Measurements from ENCODE around the gene SHROOM3. TPM values are rescaled to one million over a fixed set of nuclear protein-coding genes. Genes with fewer than 3 reads are reported as not detected.
"Not testable (repeated sequence)": the region's sequence is repeated elsewhere in the genome, so short reads cannot be mapped to it uniquely, and the experiment has no call there.

SHROOM3 gene
- total RNA-seq, 1 donor from 2014 or later: 320 TPM

DNA sequence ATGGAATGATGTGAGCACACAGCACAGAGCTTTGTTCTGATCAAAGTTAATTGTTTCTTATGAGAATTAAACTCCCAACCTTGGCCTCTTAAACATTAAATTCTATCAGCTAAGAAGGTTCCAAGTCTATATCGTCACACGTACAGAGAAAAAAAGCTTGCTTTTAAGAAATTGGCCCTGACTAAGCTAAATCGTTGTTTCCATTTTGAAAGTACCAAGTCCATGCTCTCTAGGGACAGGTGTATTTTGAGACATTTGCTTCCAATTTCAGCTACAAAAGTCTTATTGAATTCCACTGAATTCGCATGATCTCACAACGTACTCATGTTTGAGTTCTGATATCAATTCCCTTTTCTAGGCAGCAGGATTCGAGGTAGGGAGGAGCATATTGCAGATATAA, 157.4 kb downstream of the SHROOM3 start:
- no peak for DNase-seq (ENCODE audit: low spot score)

- no peak for DNase-seq (ENCODE audit: low spot score)
Observed at GRCh38 chr4:76594173-76594572, 159.1 kb downstream of the SHROOM3 start.

- DNase-seq (ENCODE audit: low spot score): no peak
Observed at GRCh38 chr4:76595435-76595834, 160.4 kb downstream of the SHROOM3 start.

- DNase-seq (ENCODE audit: low spot score): no peak
Observed at GRCh38 chr4:76596713-76597112, 161.7 kb downstream of the SHROOM3 start.

GRCh38 chr4:76597423-76597979, 162.5 kb downstream of the SHROOM3 start:
- DNase-seq (ENCODE audit: low spot score): no peak

GRCh38 chr4:76600447-76600846, 165.4 kb downstream of the SHROOM3 start:
- peak; percentile 66 for DNase-seq (ENCODE audit: low spot score)

DNA sequence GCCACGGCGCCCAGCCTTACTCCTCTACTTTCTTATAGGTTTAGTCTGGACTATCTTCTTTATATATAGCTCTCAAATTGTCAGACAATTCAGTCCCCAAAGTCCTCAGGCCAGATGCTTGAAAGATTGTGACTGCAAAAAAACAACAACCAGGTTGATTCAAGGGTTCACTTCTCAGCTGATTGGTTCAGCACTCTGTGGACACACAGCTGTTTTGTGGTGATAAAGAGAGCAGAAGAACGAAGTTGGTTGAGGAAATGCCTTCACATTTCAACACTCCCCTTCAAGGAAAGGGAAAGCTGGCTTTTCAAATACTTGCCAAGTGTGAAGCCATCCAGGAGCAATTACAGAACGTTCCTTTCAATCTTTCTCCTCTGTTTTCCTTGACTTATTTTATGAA, 166.8 kb downstream of the SHROOM3 start:
- DNase-seq (ENCODE audit: low spot score): no peak

DNA sequence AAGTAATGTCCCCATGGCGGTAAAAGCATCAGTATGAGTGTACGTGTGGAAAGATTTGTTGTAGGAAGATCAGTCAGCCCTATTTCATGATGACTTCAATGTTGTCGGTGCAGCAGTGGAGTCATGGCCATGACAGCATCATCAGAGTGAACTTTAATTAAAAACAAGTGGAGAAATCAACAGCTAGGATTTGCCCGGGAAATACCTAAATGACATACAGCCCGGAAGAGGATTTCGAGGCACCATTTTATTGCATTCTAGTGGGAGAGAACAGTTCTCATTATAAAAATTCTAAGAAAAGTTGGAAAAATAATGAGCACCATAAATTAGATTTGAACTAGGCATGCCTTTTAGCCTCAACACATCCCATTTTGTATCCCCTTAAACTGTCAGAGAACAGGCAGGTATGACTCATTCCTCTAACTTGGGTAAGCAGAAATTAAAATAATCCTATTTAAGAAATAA, 170.1 kb downstream of the SHROOM3 start:
- DNase-seq (ENCODE audit: low spot score): no peak

- no peak for DNase-seq (ENCODE audit: low spot score)
Observed at GRCh38 chr4:76606645-76607265, 171.7 kb downstream of the SHROOM3 start.

DNA sequence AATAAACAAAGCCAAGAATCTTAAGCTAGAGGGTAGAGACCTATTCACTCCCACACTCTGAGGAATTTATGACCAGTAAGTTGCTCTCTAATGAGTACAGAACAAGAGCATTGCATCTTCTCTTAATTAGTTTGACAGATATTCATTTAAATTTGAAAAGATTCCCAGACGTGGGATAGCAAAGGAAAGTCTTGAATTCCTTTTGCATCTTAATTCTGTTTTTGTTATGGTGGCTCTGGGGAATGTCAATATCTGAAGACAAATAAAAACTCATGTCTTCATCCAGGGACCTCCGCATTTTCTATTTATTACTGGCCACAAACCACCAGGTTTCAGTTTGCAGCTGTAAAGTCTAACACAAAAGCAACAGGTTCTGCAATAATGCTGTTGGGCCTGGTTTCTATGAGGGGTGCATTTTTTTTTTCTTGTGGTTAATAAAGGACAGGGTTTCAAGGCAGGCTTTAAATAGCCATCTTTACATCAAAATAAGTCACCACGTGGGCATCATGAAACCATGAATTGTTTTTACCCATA, 172.3 kb downstream of the SHROOM3 start:
- no peak for DNase-seq (ENCODE audit: low spot score)

GRCh38 chr4:76607846-76608245, 172.8 kb downstream of the SHROOM3 start:
- no peak for DNase-seq (ENCODE audit: low spot score)

DNA sequence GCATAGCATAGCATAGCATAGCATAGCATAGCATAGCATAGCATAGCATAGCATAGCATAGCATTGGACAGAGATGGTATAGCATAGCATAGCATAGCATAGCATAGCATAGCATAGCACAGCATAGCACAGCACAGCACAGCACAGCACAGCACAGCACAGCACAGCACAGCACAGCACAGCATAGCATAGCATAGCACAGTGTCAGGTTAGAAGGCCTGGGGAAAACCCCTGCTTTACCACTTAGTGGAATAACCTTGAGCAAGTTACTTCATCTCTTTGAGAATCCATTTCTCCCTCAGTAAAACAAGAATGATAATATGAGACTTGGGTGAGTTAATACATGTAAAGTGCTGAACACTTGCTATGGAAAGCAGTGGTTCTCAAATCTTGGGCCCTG, 173.5 kb downstream of the SHROOM3 start:
- not testable (repeated sequence) for DNase-seq (ENCODE audit: low spot score)

- DNase-seq (ENCODE audit: low spot score): no peak
Observed at GRCh38 chr4:76610751-76611547, 175.9 kb downstream of the SHROOM3 start.

- DNase-seq (ENCODE audit: low spot score): peak; percentile 82
Observed at GRCh38 chr4:76611616-76612207, 176.7 kb downstream of the SHROOM3 start.

DNA sequence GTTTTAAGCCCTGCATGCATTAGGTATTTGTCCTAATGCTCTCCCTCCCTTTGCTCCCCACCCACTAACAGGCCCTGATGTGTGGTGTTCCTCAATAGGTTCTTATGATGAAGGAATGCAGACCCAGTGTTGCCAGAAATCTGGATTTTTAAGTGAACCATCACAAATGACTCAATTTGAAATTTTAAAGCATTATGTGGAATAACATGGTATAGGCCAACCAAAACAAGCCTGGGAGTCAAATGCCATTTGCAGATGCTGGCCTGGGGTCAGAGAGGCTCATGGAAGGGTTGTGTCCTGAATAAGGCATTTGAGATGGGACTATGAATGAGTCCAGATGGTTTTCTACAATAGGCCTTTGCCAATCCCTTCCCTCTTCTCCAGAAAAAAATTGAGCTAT, 179.6 kb downstream of the SHROOM3 start:
- DNase-seq (ENCODE audit: low spot score): no peak

DNA sequence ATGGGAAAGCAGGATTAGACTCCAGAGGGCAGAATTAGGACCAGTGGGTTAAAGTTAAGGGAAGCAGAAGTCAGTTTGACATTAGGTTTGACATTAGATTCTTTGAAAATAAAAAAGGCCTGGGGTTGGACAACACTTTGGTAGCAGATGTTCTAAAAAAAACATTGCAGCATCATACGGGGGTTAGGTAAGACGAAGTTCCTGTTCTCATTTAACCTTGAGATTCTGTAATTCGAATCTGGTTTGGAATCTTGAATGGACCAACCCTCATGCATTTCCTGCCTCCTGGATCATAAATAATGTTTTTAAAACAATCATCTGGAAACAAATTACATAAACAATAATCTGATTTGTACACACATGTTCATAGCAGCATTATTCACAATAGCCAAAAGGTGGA, 181.0 kb downstream of the SHROOM3 start:
- no peak for DNase-seq (ENCODE audit: low spot score)

- no peak for DNase-seq (ENCODE audit: low spot score)
Observed at GRCh38 chr4:76616526-76616925, 181.5 kb downstream of the SHROOM3 start.

DNA sequence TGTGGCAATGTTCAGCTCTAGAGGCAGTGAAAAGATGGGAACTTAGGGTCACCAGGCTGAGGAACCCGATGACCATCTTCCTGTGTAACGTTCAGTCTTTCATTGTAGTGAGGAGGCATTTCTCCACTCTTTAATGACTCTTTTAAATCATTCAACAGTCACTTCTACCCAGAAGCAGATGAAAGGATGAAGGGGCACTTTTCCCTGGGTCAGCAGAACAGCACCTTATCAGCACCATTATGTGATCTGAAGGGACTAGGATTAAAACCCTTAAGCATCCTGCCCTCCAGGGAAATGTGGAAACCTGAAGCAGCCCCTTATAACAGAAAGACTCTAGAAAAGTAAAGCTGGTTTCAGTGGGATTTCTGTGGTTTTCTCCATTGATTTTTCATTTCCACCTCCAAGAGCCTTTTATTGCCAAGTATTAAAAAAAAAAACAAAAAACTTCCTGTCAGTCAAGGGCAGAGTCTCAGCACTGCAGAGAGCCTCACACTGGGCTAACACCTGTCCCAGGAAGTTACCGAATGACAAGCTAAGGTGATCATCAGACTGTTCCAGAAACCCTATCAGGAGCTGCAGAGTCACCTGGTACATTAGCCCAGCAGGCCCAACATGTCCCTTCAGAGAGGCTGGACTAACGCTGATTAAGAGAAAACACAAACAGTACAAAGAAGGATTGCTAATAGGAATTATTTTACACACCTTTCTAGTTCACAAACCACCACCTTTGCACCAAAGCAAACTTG, 185.9 kb downstream of the SHROOM3 start:
- peak; percentile 40 for DNase-seq (ENCODE audit: low spot score)

- no peak for DNase-seq (ENCODE audit: low spot score)
Observed at GRCh38 chr4:76622126-76622525, 187.1 kb downstream of the SHROOM3 start.

DNA sequence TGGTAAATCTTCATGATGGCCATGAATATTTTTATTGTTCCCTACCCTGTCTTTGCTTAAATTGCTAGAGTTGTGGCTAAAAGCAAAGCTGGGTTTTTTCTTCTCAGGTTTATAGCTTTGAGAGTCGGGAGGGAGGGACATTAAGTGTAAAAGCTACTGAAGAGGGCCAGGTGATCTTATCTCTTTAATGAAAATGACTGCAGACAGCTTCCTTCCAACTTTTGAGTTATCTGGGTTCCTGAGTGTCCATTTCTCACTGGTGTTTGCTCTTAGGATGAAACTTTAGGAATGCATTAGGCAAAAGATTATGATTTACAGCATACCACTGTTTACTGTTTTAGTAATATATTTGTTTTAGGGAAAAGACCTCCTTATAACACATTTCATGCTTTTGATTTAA, 187.7 kb downstream of the SHROOM3 start:
- DNase-seq (ENCODE audit: low spot score): no peak

DNA sequence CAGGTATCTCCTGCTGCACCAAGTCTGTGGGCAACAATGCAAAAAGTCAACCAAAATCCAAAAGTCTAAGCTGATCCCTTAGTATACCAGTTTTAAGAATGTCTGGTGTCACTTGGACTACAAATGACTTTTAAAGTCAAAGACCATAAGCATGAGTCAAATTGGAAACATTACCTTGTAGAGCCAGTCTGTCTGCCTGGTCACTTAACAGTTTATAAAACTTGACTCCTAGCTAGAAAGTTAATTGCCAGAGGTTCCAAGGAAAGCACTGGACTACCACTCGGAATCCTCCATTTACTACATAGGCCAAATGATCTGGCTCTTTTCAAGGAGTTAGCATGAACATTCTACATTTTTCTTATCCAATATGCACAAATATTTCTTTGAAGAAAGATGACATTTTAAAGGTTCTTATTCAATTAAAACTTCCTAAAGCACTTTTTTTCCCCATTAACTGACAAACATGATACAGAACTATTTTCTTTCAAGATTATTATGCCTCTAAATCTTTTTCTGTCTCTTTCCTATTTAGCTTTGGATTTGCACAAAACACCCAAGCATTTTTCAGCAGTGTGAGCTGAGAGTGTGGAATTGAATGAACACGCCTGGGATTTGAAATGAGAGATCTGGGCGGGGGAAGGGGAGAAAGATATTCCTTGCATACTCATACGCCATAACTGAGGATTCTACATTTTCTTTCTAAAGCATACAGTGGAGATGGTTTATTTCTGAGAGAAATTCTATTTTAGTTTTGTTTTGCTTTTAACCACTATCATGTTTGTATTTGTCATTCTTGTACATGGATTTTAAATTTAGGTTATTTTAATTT, 188.4 kb downstream of the SHROOM3 start:
- no peak for DNase-seq (ENCODE audit: low spot score)
